A549 treated with CORT108297 at 1 μM for 4 hours (cell line): Measurements from ENCODE around the gene BABAM1. TPM values are rescaled to one million over a fixed set of nuclear protein-coding genes. Genes with fewer than 3 reads are reported as not detected.

Experiments used
- total RNA-seq: library from RNA; stranded (reverse); fragments of 200-300 nt; extraction: Qiagen RNA extraction; gene quantifications from 5 replicates; pipeline ENCODE4 v1.2.3, GENCODE V29; 2022

The BABAM1 gene
- 61.0 to 66.7 TPM (median 63.8 TPM) in 5 replicates for total RNA-seq

DNA sequence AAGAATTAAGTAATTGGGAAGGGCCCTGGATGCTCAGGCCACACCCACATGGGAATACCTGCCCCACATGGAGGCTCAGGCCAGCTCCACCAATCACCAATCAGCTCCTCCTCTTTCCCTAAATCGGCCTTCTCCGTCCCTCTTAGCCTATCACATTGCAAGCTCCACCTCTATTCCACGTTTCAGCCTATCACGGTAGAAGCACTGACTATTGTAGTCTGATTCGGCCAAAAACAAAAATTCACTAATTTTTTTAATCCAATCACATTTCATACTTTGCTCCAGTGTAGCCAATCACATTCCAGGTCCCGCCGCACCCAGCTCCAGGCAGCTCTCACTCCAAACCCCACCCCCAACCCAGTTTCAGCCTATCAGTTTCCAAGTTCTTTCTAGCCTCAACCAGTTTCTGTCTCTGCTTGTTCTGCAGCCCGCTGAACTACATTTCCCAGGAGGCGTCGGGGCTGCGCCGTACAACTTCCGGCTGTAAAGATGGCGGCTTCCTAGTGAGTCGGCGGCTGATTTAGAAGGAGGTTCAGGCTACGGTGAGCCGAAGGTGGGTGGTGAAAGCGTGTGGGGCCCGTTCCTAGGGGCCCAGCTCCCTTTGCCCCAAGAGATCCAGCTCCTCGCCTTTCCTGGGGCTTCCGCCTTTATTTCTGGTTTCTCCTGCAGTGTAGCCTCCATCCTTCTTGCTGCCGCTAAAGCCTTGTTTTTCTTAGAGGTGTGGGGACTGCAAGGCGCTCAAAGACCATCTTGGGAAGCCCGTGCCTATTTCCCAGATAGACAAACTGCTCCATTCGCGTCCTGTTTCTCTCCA is at the start of gene BABAM1:
TSS of gene BABAM1 (plus strand) at position 469 of the 814 bp plus-strand sequence. CDS start 1,364 bp downstream, outside the sequence.

GRCh38 chr19:17226002-17226933 is 41.0 kb upstream of the BABAM1 start, which contains the start of gene OCEL1:
Gene OCEL1, plus strand, starts transcription at chr19:17226226. Its CDS starts 22 bp downstream, at chr19:17226248.

GRCh38 chr19:17245535-17245984 is 21.7 kb upstream of the BABAM1 start, which contains the start of gene NR2F6:
Gene NR2F6, minus strand, starts transcription at chr19:17245919. Its CDS starts 699 bp downstream, at chr19:17245220.

GRCh38 chr19:17264641-17264979 is 2.6 kb upstream of the BABAM1 start, which contains the start of gene USHBP1:
Gene USHBP1, minus strand, starts transcription at chr19:17264745. Its CDS starts 446 bp downstream, at chr19:17264299.

DNA sequence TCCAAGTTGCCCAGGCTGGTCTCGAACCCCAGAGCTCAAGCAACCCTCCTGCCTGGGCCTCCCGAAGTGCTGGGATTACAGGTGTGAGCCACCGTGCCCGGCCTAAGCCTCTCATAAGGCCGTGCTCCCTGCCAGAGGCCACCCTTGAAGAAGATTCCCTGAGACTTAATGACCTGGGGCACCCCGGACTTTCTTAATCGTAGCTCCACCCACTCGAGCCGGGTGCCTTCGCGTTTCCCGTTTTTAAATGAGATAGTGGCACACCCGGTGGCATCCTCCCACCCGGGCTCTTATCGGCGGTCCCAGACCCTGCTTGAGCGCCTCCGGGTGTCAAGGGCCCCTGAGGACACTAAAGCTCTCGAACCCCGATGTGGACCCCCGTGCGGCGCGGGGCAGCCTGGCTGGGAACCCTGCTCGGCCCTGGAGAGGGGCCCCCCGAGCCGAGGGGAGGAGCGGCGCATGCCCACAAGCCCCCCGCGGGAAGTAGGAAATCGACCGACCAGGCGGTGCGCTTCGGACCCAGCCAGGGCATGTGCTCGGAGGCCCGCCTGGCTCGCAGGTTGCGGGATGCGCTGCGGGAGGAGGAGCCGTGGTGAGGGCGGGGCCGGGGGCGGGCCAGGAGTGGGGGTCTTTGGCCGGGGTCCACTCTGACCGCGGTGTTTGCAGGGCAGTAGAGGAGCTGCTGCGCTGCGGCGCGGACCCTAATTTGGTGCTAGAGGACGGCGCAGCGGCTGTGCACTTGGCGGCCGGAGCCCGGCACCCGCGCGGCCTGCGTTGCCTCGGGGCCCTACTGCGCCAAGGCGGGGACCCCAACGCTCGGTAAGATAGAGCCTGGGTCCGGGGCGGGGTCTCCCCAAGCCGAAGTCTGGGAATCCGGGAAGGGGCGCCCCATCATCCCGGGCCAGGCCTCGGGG is 14.4 kb downstream of the BABAM1 start, which contains the start of gene ANKLE1:
TSS of gene ANKLE1 (plus strand) at position 511 of the 914 bp plus-strand sequence. CDS start at position 531, 20 bp downstream.

GRCh38 chr19:17303167-17303939 is 36.1 kb downstream of the BABAM1 start, which contains the start of gene ABHD8:
Gene ABHD8, minus strand, starts transcription at chr19:17303425. Its CDS starts 1,809 bp downstream, at chr19:17301616.

GRCh38 chr19:17305517-17306284 is 38.5 kb downstream of the BABAM1 start, which contains the start of gene MRPL34:
Gene MRPL34, plus strand, starts transcription at chr19:17305872. Its CDS starts 21 bp downstream, at chr19:17305893.

GRCh38 chr19:17309198-17309964 is 42.1 kb downstream of the BABAM1 start, which contains the start of gene DDA1:
Gene DDA1, plus strand, starts transcription at chr19:17309563. Its CDS starts 92 bp downstream, at chr19:17309655.

Other genes starting within 250 kb of the BABAM1 start
- gene CPAMD8, start 240.6 kb upstream of the BABAM1 start, total RNA-seq = 0.08 to 0.23 TPM in 2 of 5 replicates, not detected in the others
- gene HAUS8, start 192.0 kb upstream of the BABAM1 start, total RNA-seq = 12.8 to 16.9 TPM (median 15.0 TPM) in 5 replicates
- 30.1 to 37.4 TPM (median 33.9 TPM) in 5 replicates for gene MYO9B, start 191.7 kb upstream of the BABAM1 start, total RNA-seq
- 13.4 to 16.6 TPM (median 15.8 TPM) in 5 replicates for gene USE1, start 52.1 kb upstream of the BABAM1 start, total RNA-seq
- 10.5 to 11.7 TPM (median 11.3 TPM) in 5 replicates for gene OCEL1, start 41.2 kb upstream of the BABAM1 start, total RNA-seq
- 28.0 to 66.4 TPM (median 59.8 TPM) in 5 replicates for gene NR2F6, start 21.5 kb upstream of the BABAM1 start, total RNA-seq
- gene USHBP1, start 2.7 kb upstream of the BABAM1 start, total RNA-seq = 0.02 to 0.05 TPM in 2 of 5 replicates, not detected in the others
- gene ANKLE1, start 14.5 kb downstream of the BABAM1 start, total RNA-seq = 0.28 to 0.88 TPM (median 0.62 TPM) in 5 replicates
- 2.2 to 3.9 TPM (median 3.5 TPM) in 5 replicates for gene ABHD8, start 36.0 kb downstream of the BABAM1 start, total RNA-seq
- gene MRPL34, start 38.4 kb downstream of the BABAM1 start, total RNA-seq = 57.9 to 102 TPM (median 92.7 TPM) in 5 replicates
- 62.0 to 70.1 TPM (median 65.9 TPM) in 5 replicates for gene DDA1, start 42.1 kb downstream of the BABAM1 start, total RNA-seq
- 2.5 to 5.1 TPM (median 4.4 TPM) in 5 replicates for gene ANO8, start 67.4 kb downstream of the BABAM1 start, total RNA-seq
- 16.8 to 24.6 TPM (median 22.4 TPM) in 5 replicates for gene GTPBP3, start 70.1 kb downstream of the BABAM1 start, total RNA-seq
- gene PLVAP, start 109.9 kb downstream of the BABAM1 start, total RNA-seq = not detected in 5 replicates
- not detected in 5 replicates for gene CCDC194, start 126.8 kb downstream of the BABAM1 start, total RNA-seq
- gene BST2, start 138.2 kb downstream of the BABAM1 start, total RNA-seq = 0.13 to 0.43 TPM in 2 of 5 replicates, not detected in the others
- gene MVB12A, start 152.6 kb downstream of the BABAM1 start, total RNA-seq = 31.0 to 44.1 TPM (median 43.6 TPM) in 5 replicates
- 0.58 to 1.1 TPM (median 0.84 TPM) in 5 replicates for gene TMEM221, start 181.2 kb downstream of the BABAM1 start, total RNA-seq
- not detected in 5 replicates for gene NXNL1, start 193.5 kb downstream of the BABAM1 start, total RNA-seq
- 2.2 to 3.5 TPM (median 3.0 TPM) in 5 replicates for gene SLC27A1, start 203.1 kb downstream of the BABAM1 start, total RNA-seq
- 46.3 to 80.6 TPM (median 76.2 TPM) in 5 replicates for gene PGLS, start 244.2 kb downstream of the BABAM1 start, total RNA-seq